ENCODE data around the gene RHOT1. TPM values are rescaled to one million over a fixed set of nuclear protein-coding genes. Genes with fewer than 3 reads are reported as not detected.
"Not testable (repeated sequence)": the region's sequence is repeated elsewhere in the genome, so short reads cannot be mapped to it uniquely, and the experiment has no call there.

The RHOT1 gene
- total RNA-seq, 1 donor from 2014 or later, result 17.2 TPM

DNA sequence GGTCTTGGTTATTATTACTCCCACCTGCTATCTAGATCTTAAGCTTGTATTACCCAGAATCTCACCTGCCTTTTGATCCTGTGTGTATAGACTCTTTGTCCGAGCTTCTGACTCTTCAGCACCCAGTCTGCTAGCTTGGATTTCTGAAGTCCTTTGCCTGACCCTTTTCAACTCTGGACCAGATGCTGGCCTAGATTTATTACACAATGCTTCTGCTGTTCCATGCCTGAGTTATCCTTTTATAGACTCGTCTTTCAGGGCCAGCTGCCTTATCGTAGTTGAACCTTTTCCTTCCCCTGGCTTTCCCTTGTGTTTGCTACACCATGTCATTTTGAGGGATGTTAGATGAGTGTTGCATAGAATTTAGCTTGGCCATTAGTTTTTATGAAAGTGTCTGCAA lies 32.6 kb downstream of the RHOT1 start:
- intact Hi-C loops (cut with DNase I), result no loop called here
- peaks cover 36 to 55% of the 10 kb centered on the region in 2 donors for H3K36me3 ChIP-seq

GRCh38 chr17:32178679-32179078 lies 36.4 kb downstream of the RHOT1 start:
- H3K9me3 ChIP-seq; DNase-seq (ENCODE audit: low spot score in 2 of 2); H3K27me3 ChIP-seq; H3K27ac ChIP-seq; H3K4me3 ChIP-seq; H3K4me1 ChIP-seq; intact Hi-C loops (cut with DNase I): not testable (repeated sequence)
- H3K36me3 ChIP-seq, result peaks cover 52 to 74% of the 10 kb centered on the region in 2 donors

More for the DNA sequence above, 32.6 kb downstream of the RHOT1 start:
- H3K4me3 ChIP-seq, result no peak overlapping the region
- no peak for DNase-seq (ENCODE audit: low spot score in 2 of 2)
- H3K27ac ChIP-seq, result no peak overlapping the region
- no peaks in the 10 kb centered on the region for H3K27me3 ChIP-seq
- H3K4me1 ChIP-seq, result no peaks in the 10 kb centered on the region
- no peak for TF ChIP-seq CTCF (IDR thresholded peaks at IDR 0.05)
- no peaks in the 10 kb centered on the region for H3K9me3 ChIP-seq

- H3K9me3 ChIP-seq; H3K4me3 ChIP-seq; DNase-seq (ENCODE audit: low spot score in 2 of 2); H3K27ac ChIP-seq; H3K27me3 ChIP-seq; intact Hi-C loops (cut with DNase I); H3K4me1 ChIP-seq: not testable (repeated sequence)
- H3K36me3 ChIP-seq, result peaks cover 54 to 72% of the 10 kb centered on the region in 2 donors
Observed at GRCh38 chr17:32179103-32179502, 36.8 kb downstream of the RHOT1 start.

DNA sequence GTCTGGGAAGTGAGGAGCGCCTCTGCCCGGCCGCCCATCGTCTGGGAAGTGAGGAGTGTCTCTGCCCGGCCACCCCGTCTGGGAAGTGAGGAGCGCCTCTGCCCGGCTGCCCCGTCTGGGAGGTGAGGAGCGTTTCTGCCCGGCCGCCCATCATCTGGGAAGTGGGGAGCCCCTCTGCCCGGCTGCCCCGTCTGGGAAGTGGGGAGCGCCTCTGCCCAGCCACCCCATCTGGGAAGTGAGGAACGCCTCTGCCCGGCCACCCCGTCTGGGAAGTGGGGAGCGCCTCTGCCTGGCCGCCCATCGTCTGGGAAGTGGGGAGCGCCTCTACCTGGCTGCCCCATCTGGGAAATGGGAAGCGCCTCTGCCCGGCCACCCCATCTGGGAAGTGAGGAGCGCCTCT lies 37.2 kb downstream of the RHOT1 start:
- H3K4me3 ChIP-seq; intact Hi-C loops (cut with DNase I); H3K4me1 ChIP-seq; H3K9me3 ChIP-seq; DNase-seq (ENCODE audit: low spot score in 2 of 2); H3K27me3 ChIP-seq; H3K27ac ChIP-seq: not testable (repeated sequence)
- H3K36me3 ChIP-seq, result peaks cover 54 to 74% of the 10 kb centered on the region in 2 donors

DNA sequence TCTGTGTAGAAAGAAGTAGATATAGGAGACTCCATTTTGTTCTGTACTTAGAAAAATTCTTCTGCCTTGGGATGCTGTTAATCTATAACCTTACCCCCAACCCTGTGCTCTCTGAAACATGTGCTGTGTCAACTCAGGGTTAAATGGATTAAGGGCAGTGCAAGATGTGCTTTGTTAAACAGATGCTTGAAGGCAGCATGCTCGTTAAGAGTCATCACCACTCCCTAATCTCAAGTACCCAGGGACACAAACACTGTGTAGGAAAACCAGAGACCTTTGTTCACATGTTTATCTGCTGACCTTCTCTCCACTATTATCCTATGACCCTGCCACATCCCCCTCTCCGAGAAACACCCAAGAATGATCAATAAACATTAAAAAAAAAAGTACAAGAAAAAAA lies 38.0 kb downstream of the RHOT1 start:
- H3K27me3 ChIP-seq; H3K9me3 ChIP-seq; H3K27ac ChIP-seq; intact Hi-C loops (cut with DNase I); DNase-seq (ENCODE audit: low spot score in 2 of 2); H3K4me3 ChIP-seq; H3K4me1 ChIP-seq: not testable (repeated sequence)
- peaks cover 49 to 74% of the 10 kb centered on the region in 2 donors for H3K36me3 ChIP-seq

DNA sequence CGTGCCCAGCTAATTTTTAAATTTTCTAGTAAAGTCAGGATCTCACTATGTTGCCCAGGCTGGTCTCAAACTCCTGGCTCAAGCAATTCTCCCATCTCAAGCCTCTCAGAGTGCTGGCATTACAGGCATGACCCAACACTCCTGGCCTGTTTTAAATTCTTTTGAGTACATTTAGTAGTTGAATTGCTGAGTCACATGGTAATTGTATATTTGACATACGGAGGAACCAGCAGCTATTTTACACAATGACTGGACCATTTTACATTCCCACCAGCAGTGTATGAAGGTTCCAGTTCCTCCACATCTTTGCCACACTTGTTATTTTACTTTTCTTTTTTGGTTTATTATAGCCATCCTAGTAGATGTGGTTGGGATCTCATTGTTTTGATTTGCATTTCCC lies 43.6 kb downstream of the RHOT1 start:
- no peak overlapping the region for H3K27ac ChIP-seq
- H3K4me1 ChIP-seq, result no peaks in the 10 kb centered on the region
- H3K36me3 ChIP-seq, result peaks cover 32 to 36% of the 10 kb centered on the region in 2 donors
- H3K9me3 ChIP-seq, result no peaks in the 10 kb centered on the region
- H3K27me3 ChIP-seq, result no peaks in the 10 kb centered on the region
- intact Hi-C loops (cut with DNase I), result no loop called here
- TF ChIP-seq CTCF (IDR thresholded peaks at IDR 0.05), result no peak
- DNase-seq (ENCODE audit: low spot score in 2 of 2), result no peak
- H3K4me3 ChIP-seq, result no peak overlapping the region

GRCh38 chr17:32187271-32187670 lies 45.0 kb downstream of the RHOT1 start:
- intact Hi-C loops (cut with DNase I), result no loop called here

More at GRCh38 chr17:32187271-32187670, 45.0 kb downstream of the RHOT1 start:
- TF ChIP-seq CTCF (IDR thresholded peaks at IDR 0.05), result no peak
- Histone ChIP-seq H3K9me3 (no peaks in the 10 kb centered on the region), H3K36me3 (peaks cover 26 to 28% of the 10 kb centered on the region in 2 donors), H3K4me3 (no peak overlapping the region), H3K27me3 (no peaks in the 10 kb centered on the region), H3K27ac (no peak overlapping the region), H3K4me1 (no peaks in the 10 kb centered on the region)
- DNase-seq (ENCODE audit: low spot score in 2 of 2), result no peak

Measured in ascending aorta (tissue), 2 donors.